Activated naive CD4-positive, alpha-beta T cell treated with anti-CD3 and anti-CD28 coated beads, Interleukin-2, amount 10 ng/mL, durations not matched to agents 5 hours and 36 hours (primary cell): ENCODE results near the gene NARF. TPM values are rescaled to one million over a fixed set of nuclear protein-coding genes. Genes with fewer than 3 reads are reported as not detected.

Experiments
- total RNA-seq, 2 experiments: library from RNA; stranded (reverse); gene quantifications; one replicate each; pipeline ENCODE4 v1.2.3, GENCODE V29; 2021

Gene NARF
- 100 to 1,000 TPM; 131 to 136 TPM for total RNA-seq

DNA sequence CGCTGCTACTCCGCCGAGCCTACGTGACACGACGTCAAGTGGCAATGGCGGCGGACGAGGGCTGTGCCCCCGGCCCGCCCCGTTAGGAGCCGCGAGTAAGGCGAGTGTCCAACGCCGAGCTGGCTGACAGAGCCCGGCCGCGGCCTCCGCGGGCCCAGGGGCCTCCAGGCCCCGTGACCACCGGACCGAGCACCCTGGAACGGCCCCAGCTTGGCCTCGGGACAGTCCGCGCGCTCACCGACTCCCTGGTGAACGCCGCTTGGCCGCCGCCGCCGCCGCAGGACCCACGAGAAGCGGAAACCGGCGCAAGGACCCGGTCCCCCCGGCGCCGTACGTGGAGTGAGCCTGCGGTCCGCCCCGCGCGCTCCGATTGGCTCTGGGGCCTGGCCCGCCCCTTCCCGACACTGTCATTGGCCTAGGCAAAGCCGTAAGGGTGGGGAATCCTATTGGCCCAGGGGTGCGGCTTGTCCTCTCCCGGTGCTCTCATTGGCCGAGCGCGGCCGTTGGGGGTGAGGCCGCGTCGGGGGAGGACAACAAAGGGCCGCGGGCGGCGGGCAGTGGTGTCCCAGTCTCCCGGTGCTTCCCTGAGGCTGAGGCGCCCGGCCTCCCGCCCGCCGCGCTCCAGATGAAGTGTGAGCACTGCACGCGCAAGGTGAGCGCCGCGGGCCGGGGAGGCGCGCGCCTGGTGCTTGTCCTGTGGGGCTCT is at the start of gene NARF:
TSS of gene NARF (plus strand) at position 563 of the 706 bp plus-strand sequence. CDS start at position 626, 63 bp downstream.

DNA sequence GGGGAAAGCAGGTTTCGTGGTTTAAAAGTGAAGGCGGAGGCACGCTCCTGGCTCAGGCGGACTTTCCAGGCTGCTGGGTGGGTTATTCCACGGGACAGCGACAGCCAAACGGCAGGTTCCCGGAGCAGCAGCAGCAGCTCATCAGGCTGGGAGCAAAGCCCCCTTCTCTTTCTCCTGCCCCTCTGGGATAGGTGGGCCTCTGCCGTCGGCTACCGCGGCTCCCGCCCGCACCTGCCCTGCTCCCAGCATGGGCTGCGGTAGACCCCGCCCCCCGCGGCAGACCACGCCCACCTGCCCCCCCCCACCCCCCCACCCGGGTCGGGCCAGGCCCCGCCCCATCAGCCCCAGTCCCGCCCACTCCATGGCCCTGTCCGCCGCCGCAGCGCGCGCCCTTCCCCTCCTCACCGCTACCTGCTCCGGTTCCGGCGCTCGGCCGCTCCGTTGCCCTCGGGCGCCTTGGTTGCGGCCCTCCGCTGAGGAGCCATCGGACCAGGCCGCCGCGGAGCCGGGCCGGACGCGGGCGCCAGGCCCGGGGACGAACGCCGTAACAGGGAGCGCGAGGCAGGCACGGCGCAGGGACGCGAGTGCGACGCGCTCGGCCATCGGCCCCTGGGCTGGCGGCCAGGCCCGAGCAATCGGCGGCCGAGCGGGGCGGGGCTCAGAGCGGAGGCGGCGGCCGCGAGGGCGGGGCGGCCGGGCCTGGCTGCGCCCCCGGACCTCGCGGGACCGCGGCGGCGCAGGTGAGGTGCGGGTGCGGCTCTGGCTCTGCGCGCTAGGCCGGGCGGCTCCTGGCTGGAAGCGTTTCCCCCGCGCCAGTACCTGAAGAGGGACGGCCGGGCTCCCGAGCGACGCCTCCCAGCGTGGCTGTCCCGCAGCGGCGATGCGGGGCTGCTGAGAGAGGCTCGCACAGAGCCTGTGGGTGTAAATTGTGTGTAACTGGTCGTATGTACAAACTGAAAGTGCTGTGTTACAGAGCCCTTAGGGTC is 40.2 kb upstream of the NARF start, which contains the start of the genes HEXD and OGFOD3:
TSS of gene HEXD (plus strand) at position 347 of the 986 bp plus-strand sequence. CDS start 1,453 bp downstream, outside the sequence.
TSS of gene OGFOD3 (minus strand) at position 586 of the 986 bp plus-strand sequence. CDS start at position 485, 101 bp downstream.

DNA sequence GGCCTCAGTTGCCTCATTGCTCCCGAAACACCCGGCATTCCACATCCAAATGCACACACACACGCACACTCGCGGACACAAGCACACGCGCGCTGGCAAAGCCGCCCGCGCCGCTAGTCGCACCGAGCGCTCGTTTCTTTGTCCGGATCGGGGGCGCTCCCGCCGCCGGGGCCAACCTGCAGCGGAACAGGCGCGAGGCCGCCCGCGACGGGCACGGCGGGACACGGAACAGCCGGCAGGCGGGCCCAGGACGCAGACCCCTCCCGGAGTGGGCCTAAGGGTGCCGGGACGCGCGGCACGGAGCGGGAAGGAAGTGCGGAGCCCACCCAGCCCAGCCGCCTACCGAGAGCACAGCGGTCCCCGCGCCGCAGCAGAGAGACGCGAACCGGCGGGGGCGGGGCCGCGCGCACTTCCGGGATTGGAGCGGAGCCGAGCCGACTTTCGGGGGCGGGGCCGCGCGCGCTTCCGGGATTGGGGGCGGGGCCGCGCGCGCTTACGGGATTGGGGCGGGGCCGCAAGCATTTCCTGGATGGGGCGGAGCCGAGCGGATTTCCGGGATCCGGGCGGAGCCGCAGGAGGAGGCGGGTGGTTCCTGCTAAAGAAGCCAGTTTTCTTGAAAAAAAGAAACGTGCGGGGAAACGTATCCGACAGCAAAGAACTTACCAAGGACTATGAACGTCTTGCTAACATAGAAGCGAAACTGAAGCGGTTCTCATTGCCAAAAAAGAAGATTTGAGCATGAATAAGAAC is 8.0 kb upstream of the NARF start, which contains the start of gene CYBC1:
TSS of gene CYBC1 (minus strand) at position 396 of the 750 bp plus-strand sequence. CDS start 1,498 bp downstream, outside the sequence.

DNA sequence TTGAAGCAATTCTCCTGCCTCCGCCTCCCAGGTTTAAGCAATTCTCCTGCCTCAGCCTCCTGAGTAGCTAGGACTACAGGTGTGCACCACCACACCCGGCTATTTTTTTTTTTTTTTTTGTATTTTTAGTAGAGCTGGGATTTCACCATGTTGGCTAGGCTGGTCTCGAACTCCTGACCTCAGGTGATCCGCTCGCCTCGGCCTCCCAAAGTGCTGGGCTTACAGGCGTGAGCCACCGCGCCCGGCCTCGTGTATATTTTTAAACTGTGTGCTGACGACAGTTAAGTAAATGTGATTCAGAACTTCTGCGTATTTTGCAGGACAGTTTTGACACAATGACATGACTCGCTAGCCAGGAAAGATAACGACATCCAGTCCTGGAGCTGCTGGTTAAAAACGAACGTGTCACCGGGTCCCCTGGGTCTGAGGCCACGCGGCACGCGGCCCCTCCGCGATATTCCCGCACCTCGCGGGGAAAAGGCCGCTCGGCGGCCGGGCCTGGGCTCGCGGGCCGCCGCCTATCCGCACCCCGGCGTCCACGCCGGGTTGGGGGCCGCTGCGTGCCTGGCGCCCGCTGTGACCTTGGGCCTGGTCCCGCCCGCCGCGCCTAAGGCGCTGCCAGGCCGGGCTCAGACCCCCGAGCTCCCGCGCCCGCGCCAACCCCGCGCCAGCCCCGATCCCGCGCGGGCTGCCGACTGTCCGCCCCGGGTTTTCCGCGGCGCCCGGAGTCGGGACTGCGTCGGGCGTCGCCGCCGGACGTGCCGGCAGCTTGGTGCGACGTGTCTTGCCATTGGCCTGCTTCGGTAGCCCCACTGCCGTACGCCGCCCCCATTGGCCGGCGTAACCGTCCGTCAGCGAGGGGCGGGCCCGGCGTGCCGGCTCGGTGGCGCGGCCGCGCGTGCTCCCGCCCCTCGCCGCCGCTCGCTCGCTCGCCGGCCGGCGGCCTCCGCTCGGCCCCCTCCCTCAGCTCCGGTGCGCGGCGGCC is 60.6 kb downstream of the NARF start, which contains the start of gene FOXK2:
TSS of gene FOXK2 (plus strand) at position 907 of the 985 bp plus-strand sequence. CDS start 157 bp downstream, outside the sequence.

Other genes starting within 250 kb of the NARF start
- 10 to 100 TPM; 67.7 to 72.9 TPM for gene CCDC57, start 245.9 kb upstream of the NARF start, total RNA-seq
- 100 to 1,000 TPM; 156 to 157 TPM for gene SLC16A3, start 229.7 kb upstream of the NARF start, total RNA-seq
- gene CSNK1D, start 185.0 kb upstream of the NARF start, total RNA-seq: 100 to 1,000 TPM; 116 to 121 TPM
- gene CD7, start 141.1 kb upstream of the NARF start, total RNA-seq: 100 to 1,000 TPM; 238 to 240 TPM
- gene SECTM1, start 125.0 kb upstream of the NARF start, total RNA-seq: 1 to 10 TPM; 5.7 to 6.7 TPM
- gene TEX19, start 99.5 kb upstream of the NARF start, total RNA-seq: not detected
- gene UTS2R, start 87.0 kb upstream of the NARF start, total RNA-seq: under 1 TPM in 1 of 2 experiments, not detected in 1; 0.20 TPM
- 10 to 100 TPM; 60.7 to 65.6 TPM for gene HEXD, start 40.4 kb upstream of the NARF start, total RNA-seq
- 10 to 100 TPM; 24.5 to 25.6 TPM for gene OGFOD3, start 40.2 kb upstream of the NARF start, total RNA-seq
- 100 to 1,000 TPM; 242 to 271 TPM for gene CYBC1, start 8.0 kb upstream of the NARF start, total RNA-seq
- 10 to 100 TPM; 50.9 to 51.6 TPM for gene FOXK2, start 61.0 kb downstream of the NARF start, total RNA-seq
- 10 to 100 TPM; 37.5 to 37.8 TPM for gene WDR45B, start 189.7 kb downstream of the NARF start, total RNA-seq
- 1 to 10 TPM; 2.0 to 2.6 TPM for gene RAB40B, start 240.0 kb downstream of the NARF start, total RNA-seq